Right lobe of liver (tissue), 6 donors: ENCODE data around the gene FBXO41. TPM values are rescaled to one million over a fixed set of nuclear protein-coding genes. Genes with fewer than 3 reads are reported as not detected.
A peak's percentile ranks its signal among the peaks of the same experiment; 100 is the strongest.

Experiments
- ATAC-seq, 4 donors: fragments of 200-7000 bp; cut with Tn5 transposase; one replicate each; pipeline ENCODE4 v1.9.1; 2020; ENCODE audit warnings: mild to moderate bottlenecking in 4 of 4, moderate library complexity in 4 of 4
- DNase-seq, 3 donors: peaks; one replicate each; pipeline ENCODE4 v3.0.0-alpha.2; 2020
- H3K27ac ChIP-seq, 3 donors: fragments of 200-600 bp; one replicate each; pipeline ENCODE4 v1.8.0; 2022
- H3K27me3 ChIP-seq, 2 donors: fragments of 200-600 bp; one replicate each; pipeline ENCODE4 v1.8.0; 2022
- H3K36me3 ChIP-seq, 4 donors: fragments of 200-600 bp; sonication (generic) in 1 of 4; one replicate each; pipeline versions ENCODE4 v1.5.1 to v1.8.0; 2017 to 2022; ENCODE audit warnings: control low read depth in 1 of 4
- H3K4me1 ChIP-seq, 4 donors: fragments of 200-600 bp; sonication (generic) in 1 of 4; one replicate each; pipeline versions ENCODE4 v1.5.1 to v1.8.0; 2017 to 2022; ENCODE audit warnings: control low read depth in 1 of 4
- H3K4me3 ChIP-seq, 3 donors: fragments of 200-600 bp; one replicate each; pipeline ENCODE4 v1.8.0; 2022
- H3K9me3 ChIP-seq, 4 donors: fragments of 200-600 bp; sonication (generic) in 1 of 4; one replicate each; pipeline versions ENCODE4 v1.5.1 to v1.8.0; 2017 to 2022; ENCODE audit warnings: control low read depth in 1 of 4
- CTCF ChIP-seq, 4 donors: fragments of 200-600 bp in 3 of 4; fragments of 450-650 bp in 1 of 4; IDR thresholded peaks; one replicate each; pipeline versions ENCODE4 v1.5.1 to v1.8.0; 2016 to 2022; ENCODE audit warnings: antibody characterized with exemption in 4 of 4, mild to moderate bottlenecking in 2 of 4
- POLR2A ChIP-seq: fragments of 450-650 bp; IDR thresholded peaks from one replicate; pipeline ENCODE4 v1.6.1; 2017; ENCODE audit warnings: antibody characterized with exemption, mild to moderate bottlenecking
- WGBS: methylation state at CpG from one replicate; pipeline ENCODE4 v1.1.6; 2018; ENCODE audit warnings: low coverage, low lambda C conversion rate; ENCODE audit not compliant: insufficient coverage; ENCODE audit errors: missing lambda C conversion rate; 5-methylcytosine and 5-hydroxymethylcytosine counted together
- intact Hi-C, 2 donors: fragments of 100-400 bp; cut with DNase I; formaldehyde crosslinking; loops; one replicate each; pipeline versions ENCODE4 v1.11.2 to v1.14.1; 2022
- total RNA-seq, 6 experiments: library from RNA; depleted of rRNA in 2 of 6; stranded (reverse); fragments of >200 nt in 2 of 6; fragmentation: NEBNext Ultra II Directional in 3 of 6; extraction: Animal tissue kit (Norgen Biotek cat#: 25700) in 3 of 6; gene quantifications; one replicate each; pipeline versions ENCODE4 v1.1.0 to v1.2.4, GENCODE V29; 2016 to 2023
- donor health status: DM: no; HTN: yes; CAD: no.
- donor health status: DM: no; HTN: no; CAD: no.
- donor health status: DM: no; HTN: no; CAD: no.
- donor health status: DM: no; HTN: yes; CAD: no.
- donor health status: DM: no; HTN: yes; CAD: no.

The FBXO41 gene
- total RNA-seq, 6 experiments from 2014 or later, result 0.13 to 0.65 (median 0.38) TPM

GRCh38 chr2:73268366-73268829 is 15.9 kb downstream of the FBXO41 start:
- no peak for ATAC-seq
- intact Hi-C loops, result no loop called here
- WGBS, result 39% methylated on average over 2 of the region's 14 CpGs
- H3K4me3 ChIP-seq, result no peak overlapping the region
- no peak for DNase-seq
- TF ChIP-seq CTCF (IDR thresholded peaks at IDR 0.05), result no peak
- TF ChIP-seq POLR2A, result no peak
- peaks cover 0 to 6% of the 10 kb centered on the region in 2 donors for H3K27me3 ChIP-seq
- no peaks in the 10 kb centered on the region for H3K36me3 ChIP-seq
- H3K4me1 ChIP-seq, result peaks cover 0 to 6% (median 0%) of the 10 kb centered on the region in 4 donors
- no peak overlapping the region for H3K27ac ChIP-seq
- H3K9me3 ChIP-seq, result no peaks in the 10 kb centered on the region

- no peak for DNase-seq
Observed at GRCh38 chr2:73267008-73267407, 17.3 kb downstream of the FBXO41 start.

GRCh38 chr2:73266061-73266901 is 18.0 kb downstream of the FBXO41 start:
- Histone ChIP-seq H3K9me3 (no peaks in the 10 kb centered on the region), H3K27ac (no peak overlapping the region), H3K4me1 (peaks cover 0 to 6% (median 0%) of the 10 kb centered on the region in 4 donors), H3K27me3 (peaks cover 0 to 6% of the 10 kb centered on the region in 2 donors), H3K36me3 (no peaks in the 10 kb centered on the region), H3K4me3 (no peak overlapping the region)
- ATAC-seq (no peak), DNase-seq (no peak)
- TF ChIP-seq POLR2A (no peak), CTCF (IDR thresholded peaks at IDR 0.05) (no peak)
- 91% methylated on average over 5 of the region's 26 CpGs for WGBS
- intact Hi-C loops, result no loop called here

More at GRCh38 chr2:73267008-73267407, 17.3 kb downstream of the FBXO41 start:
- Histone ChIP-seq H3K4me3 (no peak overlapping the region), H3K36me3 (no peaks in the 10 kb centered on the region), H3K9me3 (no peaks in the 10 kb centered on the region), H3K27me3 (peaks cover 0 to 6% of the 10 kb centered on the region in 2 donors), H3K4me1 (peaks cover 0 to 6% (median 0%) of the 10 kb centered on the region in 4 donors), H3K27ac (no peak overlapping the region)
- TF ChIP-seq POLR2A (no peak), CTCF (IDR thresholded peaks at IDR 0.05) (no peak)
- no peak for ATAC-seq
- 70% methylated on average over 2 of the region's 4 CpGs for WGBS
- intact Hi-C loops, result no loop called here

GRCh38 chr2:73265298-73266060 is 18.8 kb downstream of the FBXO41 start:
- no peaks in the 10 kb centered on the region for H3K36me3 ChIP-seq
- no peaks in the 10 kb centered on the region for H3K9me3 ChIP-seq
- TF ChIP-seq CTCF (IDR thresholded peaks at IDR 0.05) (no peak), POLR2A (no peak)
- H3K27me3 ChIP-seq, result peaks cover 0 to 6% of the 10 kb centered on the region in 2 donors
- ATAC-seq, result peak in 1 of 4 donors; percentile 5
- H3K4me3 ChIP-seq, result no peak overlapping the region
- H3K27ac ChIP-seq, result no peak overlapping the region
- intact Hi-C loops, result no loop called here
- 85% methylated on average over 6 of the region's 28 CpGs for WGBS
- DNase-seq, result no peak
- peaks cover 0 to 6% (median 0%) of the 10 kb centered on the region in 4 donors for H3K4me1 ChIP-seq
